ENCODE results near the gene CITED4.

The CITED4 gene

GRCh38 chr1:40851643-40852042, 10.5 kb downstream of the CITED4 start:
- FAIRE-seq: no peak

- FAIRE-seq: no peak
These were observed 12.2 kb downstream of the CITED4 start for GRCh38 chr1:40849801-40850592.

GRCh38 chr1:40848530-40849189, 13.5 kb downstream of the CITED4 start:
- no peak for FAIRE-seq

- FAIRE-seq: no peak
These were observed 15.0 kb downstream of the CITED4 start for GRCh38 chr1:40847023-40847745.

GRCh38 chr1:40845895-40846294, 16.3 kb downstream of the CITED4 start:
- FAIRE-seq: no peak

- FAIRE-seq: no peak
These were observed 17.0 kb downstream of the CITED4 start for GRCh38 chr1:40844887-40845878.

- no peak for FAIRE-seq
These were observed 18.1 kb downstream of the CITED4 start for GRCh38 chr1:40844079-40844478.

- no peak for FAIRE-seq
These were observed 19.5 kb downstream of the CITED4 start for GRCh38 chr1:40842691-40843090.

- FAIRE-seq: no peak
These were observed 20.0 kb downstream of the CITED4 start for GRCh38 chr1:40842207-40842606.

- no peak for FAIRE-seq
These were observed 20.6 kb downstream of the CITED4 start for GRCh38 chr1:40841602-40842001.

- no peak for FAIRE-seq
These were observed 21.4 kb downstream of the CITED4 start for GRCh38 chr1:40840526-40841323.

- no peak for FAIRE-seq
These were observed 22.2 kb downstream of the CITED4 start for GRCh38 chr1:40839943-40840335.

GRCh38 chr1:40838980-40839942, 22.9 kb downstream of the CITED4 start:
- no peak for FAIRE-seq

- FAIRE-seq: no peak
These were observed 23.9 kb downstream of the CITED4 start for GRCh38 chr1:40838045-40838979.

- no peak for FAIRE-seq
These were observed 24.6 kb downstream of the CITED4 start for GRCh38 chr1:40837601-40838000.

GRCh38 chr1:40836283-40836682, 25.9 kb downstream of the CITED4 start:
- FAIRE-seq: no peak

GRCh38 chr1:40834968-40835545, 27.1 kb downstream of the CITED4 start:
- FAIRE-seq: no peak

GRCh38 chr1:40833979-40834378, 28.2 kb downstream of the CITED4 start:
- no peak for FAIRE-seq

All from colon (tissue), 2 donors.